GM21717 (cell line): ENCODE measurements around the gene WDR37.
"Not testable (repeated sequence)": the region's sequence is repeated elsewhere in the genome, so short reads cannot be mapped to it uniquely, and the experiment has no call there.

Experiments used
- ATAC-seq: cut with Tn5 transposase; IDR thresholded peaks from one replicate; pipeline ENCODE4 v1.9.1; 2021; ENCODE audit warnings: mild to moderate bottlenecking, moderate library complexity; ENCODE audit not compliant: unreplicated experiment

WDR37 gene, protein sequence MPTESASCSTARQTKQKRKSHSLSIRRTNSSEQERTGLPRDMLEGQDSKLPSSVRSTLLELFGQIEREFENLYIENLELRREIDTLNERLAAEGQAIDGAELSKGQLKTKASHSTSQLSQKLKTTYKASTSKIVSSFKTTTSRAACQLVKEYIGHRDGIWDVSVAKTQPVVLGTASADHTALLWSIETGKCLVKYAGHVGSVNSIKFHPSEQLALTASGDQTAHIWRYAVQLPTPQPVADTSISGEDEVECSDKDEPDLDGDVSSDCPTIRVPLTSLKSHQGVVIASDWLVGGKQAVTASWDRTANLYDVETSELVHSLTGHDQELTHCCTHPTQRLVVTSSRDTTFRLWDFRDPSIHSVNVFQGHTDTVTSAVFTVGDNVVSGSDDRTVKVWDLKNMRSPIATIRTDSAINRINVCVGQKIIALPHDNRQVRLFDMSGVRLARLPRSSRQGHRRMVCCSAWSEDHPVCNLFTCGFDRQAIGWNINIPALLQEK

DNA sequence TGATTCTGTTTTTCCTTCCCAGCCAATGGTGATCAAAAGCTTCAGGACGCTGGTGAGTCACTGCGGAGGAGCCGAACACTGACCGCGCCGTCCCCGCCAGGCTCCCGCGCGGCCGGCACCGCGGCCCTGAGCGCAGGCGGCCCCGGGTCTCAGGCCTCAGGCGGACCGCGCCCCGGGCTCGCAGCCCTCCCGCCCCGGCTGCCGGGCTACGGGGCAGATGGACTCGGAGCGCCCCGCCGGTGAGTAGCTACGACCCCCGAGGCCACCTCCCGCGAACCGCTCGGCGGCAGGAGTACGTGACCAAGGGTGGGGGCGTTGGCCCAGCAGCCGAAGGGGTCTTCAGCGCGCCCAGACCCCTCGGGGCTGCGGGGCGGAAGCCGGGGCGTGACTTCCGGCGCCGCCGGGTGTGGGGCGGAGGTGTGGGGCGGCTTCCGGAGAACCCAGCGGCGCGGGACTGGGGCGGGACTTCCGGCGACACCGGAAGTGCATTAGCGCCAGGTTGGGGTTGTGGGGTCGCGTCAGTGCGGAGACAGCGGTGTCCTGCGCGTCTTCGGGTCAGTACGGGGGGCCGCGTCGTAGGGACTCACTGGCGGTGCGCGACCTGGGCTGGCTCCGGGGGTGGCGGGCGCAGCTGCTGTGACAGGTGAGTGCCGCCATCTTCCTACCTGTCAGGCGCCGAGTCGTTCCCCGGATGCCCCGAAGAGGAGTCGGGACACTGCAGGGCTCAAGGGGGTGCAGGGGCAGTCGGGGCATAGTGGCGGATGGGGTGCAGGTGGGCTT, at the start of gene WDR37:
TSS of gene WDR37 (plus strand) at position 60 of the 780 bp plus-strand sequence. CDS start 15,771 bp downstream, outside the sequence.
- ATAC-seq, result peak; percentile 89

DNA sequence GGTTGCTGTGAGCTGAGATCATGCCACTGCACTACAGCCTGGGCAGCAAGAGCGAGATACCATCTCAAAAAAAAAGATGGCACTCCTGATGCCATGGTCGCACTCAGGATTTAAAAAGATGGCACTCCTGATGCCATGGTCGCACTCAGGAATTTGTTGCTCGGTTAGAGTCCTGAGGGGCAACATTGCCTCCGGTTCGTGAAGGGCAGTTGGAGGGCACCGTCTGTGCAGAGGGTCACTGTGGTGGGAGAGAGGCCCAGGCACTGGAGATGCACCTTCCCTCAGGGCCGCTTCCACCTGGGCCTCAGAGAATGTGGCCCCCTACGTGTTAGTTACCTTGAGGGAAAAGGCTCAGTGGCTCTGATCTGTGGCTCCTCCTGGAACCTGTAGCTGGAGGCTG, 49.6 kb upstream of the WDR37 start:
- no peak for ATAC-seq

DNA sequence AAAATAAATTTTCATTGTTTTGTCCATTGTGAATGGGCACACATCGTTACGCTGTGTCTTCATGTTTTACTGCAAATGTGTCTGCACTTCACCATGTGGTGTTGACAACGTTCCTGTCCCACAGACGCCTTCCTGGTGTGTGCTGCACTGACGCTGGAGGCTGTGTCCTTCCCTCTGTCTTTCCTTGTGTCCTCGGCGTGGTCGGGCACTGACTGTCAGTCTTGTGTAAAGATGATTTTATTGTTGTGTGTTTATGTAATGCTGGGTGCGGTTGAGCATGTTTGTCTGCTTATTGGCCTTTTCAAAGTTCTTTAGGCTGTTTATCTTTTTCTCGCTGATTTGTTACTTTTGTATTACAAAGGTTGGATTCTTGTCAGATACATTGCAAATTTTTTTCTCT, 48.6 kb upstream of the WDR37 start:
- no peak for ATAC-seq

DNA sequence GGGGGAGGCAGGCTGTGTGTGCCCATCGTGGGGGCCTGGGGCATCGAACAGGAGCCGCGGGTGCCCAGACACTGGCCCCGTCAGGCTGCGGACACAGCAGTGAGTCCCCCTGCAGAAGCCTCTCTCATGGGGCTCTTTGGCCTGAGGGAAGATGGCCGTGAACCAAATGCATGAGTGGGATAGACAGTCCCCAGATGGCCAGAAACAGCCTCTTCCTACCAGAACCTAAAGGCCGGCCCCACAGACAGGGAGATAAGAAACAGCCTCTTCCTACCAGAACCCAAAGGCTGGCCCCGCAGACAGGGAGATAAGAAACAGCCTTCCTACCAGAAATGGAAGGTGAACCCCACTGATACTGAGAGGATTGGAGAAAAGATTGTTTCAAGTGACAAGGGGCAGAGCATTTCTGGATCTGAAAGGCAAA, 47.1 kb upstream of the WDR37 start:
- ATAC-seq, result no peak

DNA sequence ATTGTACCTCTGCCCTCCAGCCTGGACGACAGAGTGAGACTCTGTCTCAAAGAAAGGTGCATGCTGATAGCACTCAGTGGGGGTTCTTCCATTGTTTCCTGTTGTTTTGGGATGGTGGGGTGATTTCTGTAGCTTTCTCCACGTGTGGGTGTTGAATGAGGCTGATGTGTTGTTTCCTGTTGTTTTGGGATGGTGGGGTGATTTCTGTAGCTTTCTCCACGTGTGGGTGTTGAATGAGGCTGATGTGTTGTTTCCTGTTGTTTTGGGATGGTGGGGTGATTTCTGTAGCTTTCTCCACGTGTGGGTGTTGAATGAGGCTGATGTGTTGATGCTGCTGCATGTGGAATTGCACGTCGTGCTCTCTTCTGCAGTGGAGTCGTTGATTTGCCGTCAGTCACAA, 46.2 kb upstream of the WDR37 start:
- not testable (repeated sequence) for ATAC-seq

DNA sequence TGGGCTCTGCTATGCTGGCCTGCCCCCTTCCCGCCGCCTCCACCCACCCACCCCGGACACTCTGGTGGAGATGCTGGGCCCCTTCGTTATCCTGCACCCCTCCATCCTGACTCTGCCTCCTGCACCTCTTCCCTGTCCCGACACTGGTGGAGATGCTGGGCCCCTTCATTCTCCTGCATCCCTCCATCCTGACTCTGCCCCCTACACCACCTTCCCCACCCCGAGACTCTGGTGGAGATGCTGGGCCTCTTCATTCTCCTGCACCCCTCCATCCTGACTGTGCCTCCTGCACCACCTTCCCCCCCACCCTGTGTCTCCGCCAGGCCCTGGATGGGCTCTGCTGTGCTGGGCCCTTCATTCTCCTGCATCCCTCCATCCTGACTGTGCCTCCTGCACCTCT, 45.5 kb upstream of the WDR37 start:
- ATAC-seq, result no peak

DNA sequence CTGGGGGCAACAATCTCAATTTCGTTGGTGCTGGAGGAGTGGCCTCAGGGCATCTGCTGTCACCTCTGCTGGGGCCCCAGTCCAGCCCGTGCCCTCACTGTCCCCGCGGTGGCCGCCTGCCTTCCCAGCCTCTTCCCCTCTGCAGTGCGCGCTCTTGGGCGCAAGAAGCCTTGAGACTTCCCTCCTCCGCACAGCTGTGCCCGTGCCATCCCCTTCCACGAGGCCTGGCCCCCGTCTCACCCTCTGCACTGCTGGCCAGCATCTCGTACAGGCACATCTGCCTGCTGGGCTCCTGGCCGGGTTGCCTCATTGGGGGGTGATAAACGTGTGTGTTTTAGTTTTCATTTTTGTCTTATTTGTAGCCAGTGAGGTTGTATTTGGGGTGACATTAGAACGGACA, 44.5 kb upstream of the WDR37 start:
- no peak for ATAC-seq

DNA sequence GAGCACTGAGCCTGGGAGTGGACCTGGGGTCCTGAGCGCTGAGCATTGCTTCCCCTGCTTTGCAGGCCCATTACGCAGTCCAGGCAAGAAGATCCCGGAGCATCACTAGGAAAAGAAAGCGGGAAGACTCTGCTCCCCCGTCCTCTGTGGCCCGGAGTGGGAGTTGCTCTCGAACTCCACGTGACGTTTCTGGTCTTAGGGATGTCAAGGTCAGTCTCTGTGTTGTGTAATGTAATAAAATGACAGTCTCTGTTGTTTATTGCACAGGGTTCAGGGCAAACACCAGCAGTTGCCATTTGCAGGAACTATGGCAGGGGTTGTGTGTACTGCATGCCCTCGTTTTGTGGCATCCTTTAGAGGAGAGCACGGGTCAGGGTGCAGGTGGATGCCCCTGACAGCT, 40.5 kb upstream of the WDR37 start:
- ATAC-seq, result no peak

DNA sequence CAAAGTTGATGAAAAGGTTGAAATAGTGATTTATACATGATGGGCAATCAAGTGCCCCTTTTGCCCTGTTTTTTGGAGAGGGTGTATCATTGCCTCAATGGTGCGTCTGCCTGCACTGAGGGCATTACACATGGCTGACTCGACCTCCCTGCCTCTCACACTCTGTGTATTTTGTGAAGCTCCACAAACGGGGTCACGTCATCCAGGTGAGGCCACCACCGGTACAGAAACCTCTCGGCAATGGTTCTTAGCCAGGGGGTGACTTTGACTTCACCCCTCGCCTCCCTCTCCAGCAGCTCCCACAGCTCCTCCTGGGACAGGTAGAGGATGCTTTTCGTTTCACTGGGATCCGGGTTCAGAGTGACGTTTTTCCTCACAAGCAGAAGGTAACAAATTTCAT, 36.8 kb upstream of the WDR37 start:
- ATAC-seq, result no peak

DNA sequence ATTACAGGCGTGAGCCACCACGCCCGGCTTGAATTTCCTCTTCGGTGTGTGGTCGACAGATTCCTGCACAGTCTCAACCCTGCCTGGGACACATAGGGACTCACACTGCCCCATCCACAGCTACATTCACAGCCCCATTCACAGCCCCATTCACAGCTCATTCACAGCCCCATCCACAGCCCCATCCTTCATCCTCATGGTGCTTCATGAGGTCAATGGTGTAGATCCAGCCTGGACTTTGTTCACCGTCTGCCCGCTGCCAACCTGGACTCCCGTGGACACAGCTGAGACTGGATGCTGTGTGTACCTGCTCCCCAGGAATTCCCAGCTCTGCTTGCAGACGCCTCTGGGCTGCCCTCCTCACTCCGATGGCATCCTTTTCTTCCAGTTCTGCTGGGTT, 35.7 kb upstream of the WDR37 start:
- ATAC-seq, result no peak

DNA sequence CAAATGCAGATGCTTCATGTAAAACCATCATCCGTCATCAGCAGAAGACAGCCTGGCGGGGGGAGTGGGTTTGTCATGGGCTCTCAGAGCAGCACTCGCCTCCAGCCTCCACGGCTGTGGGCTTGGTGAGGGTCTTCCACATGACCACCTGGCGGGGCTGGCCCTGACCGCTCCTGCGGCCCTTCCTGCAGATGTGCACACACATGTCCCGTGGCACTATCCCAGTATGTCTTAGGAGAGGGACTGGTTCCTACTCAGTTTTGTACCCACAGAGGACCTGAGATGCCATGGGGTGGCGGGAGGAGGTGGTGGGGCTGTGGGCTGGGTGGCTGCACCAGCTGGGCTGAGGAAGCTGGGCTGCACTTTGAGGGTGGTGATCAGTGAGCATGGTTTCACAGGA, 35.2 kb upstream of the WDR37 start:
- ATAC-seq, result no peak

DNA sequence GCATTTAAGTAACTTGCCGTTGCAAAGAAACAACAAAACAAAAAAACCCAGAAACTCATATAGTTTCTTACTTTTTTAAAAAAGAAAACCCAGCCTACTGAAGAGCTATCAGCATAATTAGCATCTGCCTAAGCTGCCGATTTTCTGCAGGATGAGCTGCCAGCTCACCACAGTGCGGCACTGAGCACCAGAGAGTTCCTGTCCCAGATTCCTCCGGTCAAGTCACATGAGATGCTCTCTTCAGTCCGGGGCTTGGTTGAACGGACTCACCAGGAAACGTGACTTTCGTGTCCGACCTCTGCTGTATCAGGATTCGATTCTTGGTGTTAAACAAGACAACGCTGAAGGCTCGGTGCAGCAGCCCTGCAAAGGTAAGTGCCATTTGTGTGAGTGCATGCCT, 33.8 kb upstream of the WDR37 start:
- no peak for ATAC-seq

DNA sequence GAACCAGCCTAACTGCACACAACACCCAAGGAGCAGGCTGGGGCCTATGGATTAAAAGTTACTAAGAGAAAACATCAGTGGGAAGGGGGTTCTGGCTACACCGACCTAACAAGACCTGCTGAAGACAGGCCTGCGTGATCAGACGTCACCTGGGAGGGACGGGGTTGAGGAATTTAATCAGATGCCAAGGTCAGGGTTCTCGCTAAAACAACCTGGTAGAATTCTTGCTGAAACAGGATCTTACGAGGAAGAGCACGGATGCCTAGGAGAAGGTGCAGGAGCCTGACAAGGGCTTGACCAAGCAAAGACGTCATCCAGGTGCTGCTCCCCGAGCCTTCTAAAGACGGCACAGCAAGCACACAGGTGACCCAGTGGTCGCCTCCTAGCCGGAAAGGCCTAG, 32.1 kb upstream of the WDR37 start:
- ATAC-seq, result no peak

DNA sequence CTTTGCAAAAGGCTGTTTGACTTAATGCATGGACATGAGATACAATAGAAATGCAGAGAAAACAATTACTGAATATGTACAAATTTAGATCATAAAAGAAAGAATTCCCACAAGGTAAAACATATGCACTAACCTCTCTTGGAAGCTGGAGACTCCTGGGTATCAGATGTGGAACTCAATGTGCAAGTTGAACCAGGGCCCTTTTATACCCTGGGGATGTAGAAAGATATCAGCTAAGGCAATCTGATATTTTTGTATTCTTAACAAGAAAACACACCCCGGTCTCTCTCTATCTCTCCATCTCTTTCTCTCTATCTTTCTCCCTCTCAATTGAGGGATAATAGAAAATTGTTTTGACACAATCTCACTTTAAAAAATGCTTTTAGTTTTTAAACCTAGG, 30.5 kb upstream of the WDR37 start, which contains the start of gene IDI2:
TSS of gene IDI2 (minus strand) at position 177 of the 400 bp plus-strand sequence. CDS start 1,136 bp downstream, outside the sequence.
- ATAC-seq, result no peak

DNA sequence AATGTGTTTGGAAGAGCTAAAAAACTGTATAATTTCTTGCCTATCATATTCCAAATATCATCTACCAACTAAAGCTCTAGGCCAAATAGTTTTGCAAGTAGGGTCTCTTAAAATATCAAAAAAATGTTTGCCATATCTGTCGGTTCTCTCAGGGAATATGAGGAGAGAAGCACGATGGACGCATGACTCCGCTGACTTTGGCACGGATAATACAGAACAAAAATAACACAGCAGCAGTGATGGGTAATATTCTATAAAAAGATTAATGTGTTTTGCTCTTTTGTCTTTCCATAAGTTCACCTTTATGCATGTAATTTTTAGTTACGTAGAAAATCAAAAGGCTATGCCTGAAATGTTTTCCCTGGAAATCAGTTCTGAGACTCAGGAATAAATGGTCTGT, 29.6 kb upstream of the WDR37 start:
- ATAC-seq, result no peak

DNA sequence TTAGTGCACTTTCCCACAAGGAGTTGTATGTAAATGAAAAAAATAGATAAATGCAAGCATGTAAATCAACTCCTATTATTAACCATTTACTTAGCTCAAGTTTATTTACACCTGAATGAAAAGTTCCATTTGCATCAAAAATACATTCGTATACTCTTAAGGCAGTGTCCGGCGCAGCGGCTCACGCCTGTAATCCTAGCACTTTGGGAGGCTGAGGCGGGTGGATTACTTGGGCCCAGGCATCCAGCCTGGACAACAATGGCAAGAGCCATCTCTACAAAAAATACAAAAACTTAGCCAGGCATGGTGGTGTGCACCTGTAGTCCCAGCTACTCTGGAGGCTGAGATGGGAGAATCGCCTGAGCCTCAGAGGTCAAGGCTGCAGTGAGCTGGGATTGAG, 26.3 kb upstream of the WDR37 start:
- ATAC-seq, result no peak

DNA sequence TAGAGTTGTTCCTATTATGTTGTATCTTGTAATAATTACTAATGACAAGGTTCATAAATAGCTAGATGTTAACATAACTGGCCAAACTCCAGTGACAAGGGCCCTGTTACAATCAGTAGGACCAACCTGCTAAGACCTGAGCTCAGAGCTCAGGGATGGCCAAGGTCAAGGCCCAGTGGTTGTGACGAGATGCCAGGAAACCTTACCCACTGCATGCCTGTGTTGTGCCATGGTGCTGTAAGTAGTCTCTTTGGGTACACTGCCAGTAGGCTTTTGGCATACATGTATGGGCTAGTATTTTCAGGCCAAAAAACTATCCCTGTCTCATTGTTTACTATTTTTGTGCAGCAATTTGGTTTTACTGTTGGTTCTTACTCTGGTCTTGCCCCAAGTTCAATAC, 22.6 kb upstream of the WDR37 start:
- ATAC-seq, result no peak

DNA sequence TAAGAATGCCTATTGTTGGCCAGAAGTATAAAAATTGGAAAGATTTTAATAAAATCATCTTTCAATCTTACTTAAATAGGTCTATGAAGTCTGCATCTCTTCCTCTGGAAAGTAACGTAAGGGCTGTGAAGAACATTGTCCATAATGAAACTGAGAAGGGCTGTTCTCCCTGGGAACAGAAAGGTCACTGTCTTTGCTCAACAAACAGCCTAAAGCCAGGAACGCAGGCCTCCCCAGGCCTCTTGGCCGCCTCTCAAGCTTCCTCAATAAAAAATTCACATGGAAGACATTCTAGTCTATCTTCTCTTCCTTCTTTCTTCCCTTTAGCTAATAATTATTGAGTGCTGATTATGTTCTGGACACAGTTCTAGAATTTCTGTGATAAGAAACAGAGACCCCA, 21.4 kb upstream of the WDR37 start:
- no peak for ATAC-seq

DNA sequence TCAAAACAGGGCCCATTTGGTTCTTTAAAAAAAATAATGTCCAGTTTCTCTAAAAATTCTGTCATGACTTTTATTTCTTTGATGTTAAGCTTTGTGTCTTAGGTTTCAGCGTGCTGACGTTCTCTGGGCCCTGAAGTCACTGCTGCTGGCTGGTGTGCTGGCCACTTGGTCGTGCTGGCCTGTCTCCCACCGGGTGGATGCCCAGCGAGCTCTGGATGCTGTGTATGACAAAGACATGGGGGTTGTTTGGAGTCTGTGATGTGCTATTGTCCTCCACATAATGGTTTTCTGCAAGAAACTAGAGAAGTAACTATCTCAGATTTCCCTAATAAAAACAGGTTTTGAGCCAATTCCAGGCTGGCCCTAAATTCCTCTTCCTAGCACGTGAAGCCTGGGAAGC, 21.0 kb upstream of the WDR37 start:
- ATAC-seq, result no peak

DNA sequence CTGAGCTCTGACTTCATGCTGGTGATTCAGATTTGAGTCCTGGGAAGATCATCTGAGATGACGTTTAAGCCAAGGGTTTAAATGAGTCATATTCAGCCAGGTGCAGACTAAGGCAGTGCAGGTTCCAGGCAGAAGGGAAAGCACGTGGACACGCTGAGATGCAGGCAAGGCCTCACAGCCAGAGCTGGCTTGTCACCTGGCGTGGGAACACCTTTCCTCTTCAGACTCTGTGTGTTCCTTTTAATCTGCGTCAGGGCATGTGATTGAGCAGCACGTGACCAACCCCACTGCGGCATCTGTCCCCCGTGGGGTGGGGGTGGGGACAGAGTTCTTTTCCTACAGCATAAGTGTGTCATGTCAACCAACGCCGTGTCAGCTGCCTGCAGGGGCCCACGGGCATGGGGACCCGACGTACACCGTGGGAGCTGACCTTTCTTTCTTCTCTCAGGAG, 19.8 kb upstream of the WDR37 start:
- no peak for ATAC-seq

DNA sequence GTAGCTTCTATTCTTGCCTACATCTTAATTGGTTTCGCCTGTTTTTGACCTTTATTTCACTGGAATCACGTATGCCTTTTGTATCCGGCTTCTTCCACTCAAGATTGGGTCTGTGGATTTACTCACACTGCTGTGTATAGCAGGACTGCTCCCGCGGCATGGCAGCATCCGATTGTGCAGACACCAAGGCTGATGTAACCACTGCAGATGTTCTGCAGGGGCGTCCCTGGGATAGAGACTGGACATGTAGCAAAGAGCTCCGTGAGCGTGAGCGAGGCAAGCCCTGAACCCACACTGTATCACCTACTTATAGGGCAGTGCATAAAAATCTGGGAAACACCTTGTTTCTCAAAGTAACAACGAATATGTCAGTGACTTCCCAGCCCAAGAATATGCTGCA, 19.1 kb upstream of the WDR37 start:
- ATAC-seq, result no peak

DNA sequence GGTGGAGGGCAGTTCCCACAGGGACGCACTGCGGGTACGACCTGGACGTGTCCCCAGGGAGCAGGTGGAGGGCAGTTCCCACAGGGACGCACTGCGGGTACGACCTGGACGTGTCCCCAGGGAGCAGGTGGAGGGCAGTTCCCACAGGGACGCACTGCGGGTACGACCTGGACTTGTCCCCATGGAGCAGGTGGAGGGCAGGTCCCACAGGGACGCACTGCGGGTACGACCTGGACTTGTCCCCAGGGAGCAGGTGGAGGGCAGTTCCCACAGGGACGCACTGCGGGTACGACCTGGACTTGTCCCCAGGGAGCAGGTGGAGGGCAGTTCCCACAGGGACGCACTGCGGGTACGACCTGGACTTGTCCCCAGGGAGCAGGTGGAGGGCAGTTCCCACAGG, 17.4 kb upstream of the WDR37 start:
- not testable (repeated sequence) for ATAC-seq
